Body of pancreas (tissue), 4 donors: ENCODE results near the gene FAM177A1.

Experiments used
- POLR2A ChIP-seq, 3 donors: fragments of 450-650 bp; IDR thresholded peaks; one replicate each; pipeline ENCODE4 v1.6.1; 2016; ENCODE audit warnings: antibody characterized with exemption in 3 of 3, mild to moderate bottlenecking in 2 of 3
- TF ChIP-seq, protein P1 (sequence below), 7 experiments: fragments of 450-650 bp in 4 of 7; fragments of 200-600 bp in 3 of 7; sonication (generic) in 3 of 7; IDR thresholded peaks; one replicate each; pipeline ENCODE4 v1.5.1; 2016 to 2019; ENCODE audit warnings: antibody characterized with exemption in 7 of 7

DNA sequence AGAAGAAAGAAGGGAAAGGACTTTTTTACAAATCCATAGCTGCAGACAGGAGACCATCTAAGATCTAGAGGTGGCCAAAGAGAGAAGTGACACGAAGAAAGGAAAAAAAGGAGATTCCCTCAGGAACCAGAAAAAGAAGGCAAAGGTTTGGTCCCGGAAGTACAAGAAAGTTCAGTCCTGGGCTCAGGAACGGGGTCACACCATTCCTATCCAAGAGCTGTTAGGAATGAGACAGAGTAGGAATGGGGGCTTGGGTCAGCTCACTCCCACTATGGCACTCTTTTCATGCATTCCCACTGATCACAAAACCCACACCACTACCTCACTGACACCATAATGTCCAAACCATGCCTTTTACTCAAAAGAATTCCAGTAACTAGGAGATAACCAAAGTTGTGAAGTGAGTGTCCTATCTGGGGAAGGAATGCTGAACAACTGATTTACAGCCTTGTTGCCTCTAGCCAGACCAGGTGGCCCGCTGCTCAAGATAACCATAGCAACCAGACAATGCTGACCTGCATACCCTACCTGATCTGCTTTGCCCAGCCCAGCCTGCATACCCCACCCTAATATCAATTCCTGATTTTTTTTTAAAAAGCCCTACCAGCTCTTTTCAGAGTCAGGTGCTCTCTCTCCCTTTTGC lies 67.4 kb downstream of the FAM177A1 start:
- TF ChIP-seq, protein P1, sequence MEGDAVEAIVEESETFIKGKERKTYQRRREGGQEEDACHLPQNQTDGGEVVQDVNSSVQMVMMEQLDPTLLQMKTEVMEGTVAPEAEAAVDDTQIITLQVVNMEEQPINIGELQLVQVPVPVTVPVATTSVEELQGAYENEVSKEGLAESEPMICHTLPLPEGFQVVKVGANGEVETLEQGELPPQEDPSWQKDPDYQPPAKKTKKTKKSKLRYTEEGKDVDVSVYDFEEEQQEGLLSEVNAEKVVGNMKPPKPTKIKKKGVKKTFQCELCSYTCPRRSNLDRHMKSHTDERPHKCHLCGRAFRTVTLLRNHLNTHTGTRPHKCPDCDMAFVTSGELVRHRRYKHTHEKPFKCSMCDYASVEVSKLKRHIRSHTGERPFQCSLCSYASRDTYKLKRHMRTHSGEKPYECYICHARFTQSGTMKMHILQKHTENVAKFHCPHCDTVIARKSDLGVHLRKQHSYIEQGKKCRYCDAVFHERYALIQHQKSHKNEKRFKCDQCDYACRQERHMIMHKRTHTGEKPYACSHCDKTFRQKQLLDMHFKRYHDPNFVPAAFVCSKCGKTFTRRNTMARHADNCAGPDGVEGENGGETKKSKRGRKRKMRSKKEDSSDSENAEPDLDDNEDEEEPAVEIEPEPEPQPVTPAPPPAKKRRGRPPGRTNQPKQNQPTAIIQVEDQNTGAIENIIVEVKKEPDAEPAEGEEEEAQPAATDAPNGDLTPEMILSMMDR (IDR thresholded peaks at IDR 0.05): no peak
- no peak for TF ChIP-seq POLR2A (IDR thresholded peaks at IDR 0.05)
